Hepatocyte (in vitro differentiated cells): ENCODE measurements around the gene TEX14. TPM values are rescaled to one million over a fixed set of nuclear protein-coding genes. Genes with fewer than 3 reads are reported as not detected.

Source experiments
- DNase-seq: peaks from one replicate; pipeline ENCODE4 v3.0.0-alpha.2; 2016; ENCODE audit warnings: low spot score
- H2AFZ ChIP-seq: fragments of 200-600 bp; sonication (generic); 2 replicates; pipeline ENCODE4 v1.6.0; 2016; ENCODE audit warnings: antibody characterized with exemption, mild to moderate bottlenecking
- H3K27ac ChIP-seq: fragments of 200-600 bp; sonication (generic); 2 replicates; pipeline ENCODE4 v1.5.1; 2016; ENCODE audit warnings: mild to moderate bottlenecking
- H3K27me3 ChIP-seq: fragments of 200-600 bp; sonication (generic); 2 replicates; pipeline ENCODE4 v1.6.1; 2016
- H3K36me3 ChIP-seq: fragments of 200-600 bp; sonication (generic); replicated peaks from 2 replicates; pipeline ENCODE4 v1.5.1; 2016; ENCODE audit warnings: low read depth; ENCODE audit not compliant: insufficient read depth
- H3K4me1 ChIP-seq: fragments of 200-600 bp; sonication (generic); 2 replicates; pipeline ENCODE4 v1.5.1; 2016; ENCODE audit warnings: mild to moderate bottlenecking, moderate library complexity; ENCODE audit not compliant: insufficient read depth
- H3K4me2 ChIP-seq: fragments of 200-600 bp; sonication (generic); 2 replicates; pipeline ENCODE4 v1.6.0; 2016
- H3K4me3 ChIP-seq: fragments of 200-600 bp; sonication (generic); 2 replicates; pipeline ENCODE4 v1.5.1; 2016; ENCODE audit warnings: mild to moderate bottlenecking
- H3K79me2 ChIP-seq: fragments of 200-600 bp; sonication (generic); 2 replicates; pipeline ENCODE4 v1.6.0; 2017; ENCODE audit warnings: mild to moderate bottlenecking
- H3K9me2 ChIP-seq: fragments of 200-600 bp; sonication (generic); replicated peaks from 2 replicates; pipeline ENCODE4 v1.6.0; 2017; ENCODE audit warnings: mild to moderate bottlenecking; ENCODE audit not compliant: insufficient read depth
- H3K9me3 ChIP-seq: fragments of 200-600 bp; sonication (generic); 2 replicates; pipeline ENCODE4 v1.5.1; 2016; ENCODE audit warnings: low read depth, mild to moderate bottlenecking
- H4K20me1 ChIP-seq: fragments of 200-600 bp; sonication (generic); 2 replicates; pipeline ENCODE4 v1.6.0; 2016; ENCODE audit warnings: mild to moderate bottlenecking; ENCODE audit not compliant: insufficient read depth, poor library complexity, severe bottlenecking
- EZH2 ChIP-seq: fragments of 200-600 bp; sonication (generic); IDR thresholded peaks from 2 replicates; pipeline ENCODE4 v1.6.1; 2016; ENCODE audit warnings: antibody characterized with exemption, mild to moderate bottlenecking, borderline replicate concordance
- EZH2phosphoT487 ChIP-seq: fragments of 200-600 bp; sonication (generic); IDR thresholded peaks from one replicate; pipeline ENCODE4 v1.6.1; 2018; ENCODE audit warnings: antibody characterized with exemption, mild to moderate bottlenecking, low read depth, moderate library complexity; ENCODE audit not compliant: unreplicated experiment, severe bottlenecking
- WGBS: methylation state at CpG from one replicate; pipeline ENCODE4 v1.1.6; 2016; ENCODE audit warnings: low lambda C conversion rate; ENCODE audit errors: missing lambda C conversion rate; 5-methylcytosine and 5-hydroxymethylcytosine counted together
- polyA plus RNA-seq: library from polyadenylated mRNA; unstranded; fragments of >200 nt; fragmentation: Nextera tagmentation; extraction: Ambion mirVana; gene quantifications from 2 replicates; pipeline ENCODE4 v1.2.1, GENCODE V29; 2016
- total RNA-seq: library from RNA; depleted of rRNA; stranded (reverse); fragments of >200 nt; gene quantifications from 2 replicates; pipeline ENCODE4 v1.2.3, GENCODE V29; 2014
- TF ChIP-seq, protein P1 (sequence below): fragments of 200-600 bp; sonication (generic); IDR thresholded peaks from 2 replicates; pipeline ENCODE4 v1.5.1; 2016; ENCODE audit warnings: antibody characterized with exemption, mild to moderate bottlenecking; ENCODE audit not compliant: poor library complexity

The TEX14 gene
- total and polyA plus RNA-seq, 2 experiments from 2014 or later, result 0.07 TPM; not detected in 1

GRCh38 chr17:58666858-58667267 lies 25.0 kb downstream of the TEX14 start:
- Histone ChIP-seq H3K79me2 (no peaks in the 10 kb centered on the region), H4K20me1 (no peaks in the 10 kb centered on the region), H3K27ac (no peak overlapping the region), H3K27me3 (no peaks in the 10 kb centered on the region), H3K9me3 (no peaks in the 10 kb centered on the region), H3K4me3 (no peak overlapping the region), H2AFZ (no peak overlapping the region), H3K36me3 (no peaks in the 10 kb centered on the region), H3K4me2 (no peak overlapping the region), H3K9me2 (no peaks in the 10 kb centered on the region), H3K4me1 (no peaks in the 10 kb centered on the region)
- 84% methylated on average over 19 of the region's 19 CpGs for WGBS
- no peak for DNase-seq
- no peak for TF ChIP-seq EZH2
- no peak for TF ChIP-seq EZH2phosphoT487
- TF ChIP-seq, protein P1, sequence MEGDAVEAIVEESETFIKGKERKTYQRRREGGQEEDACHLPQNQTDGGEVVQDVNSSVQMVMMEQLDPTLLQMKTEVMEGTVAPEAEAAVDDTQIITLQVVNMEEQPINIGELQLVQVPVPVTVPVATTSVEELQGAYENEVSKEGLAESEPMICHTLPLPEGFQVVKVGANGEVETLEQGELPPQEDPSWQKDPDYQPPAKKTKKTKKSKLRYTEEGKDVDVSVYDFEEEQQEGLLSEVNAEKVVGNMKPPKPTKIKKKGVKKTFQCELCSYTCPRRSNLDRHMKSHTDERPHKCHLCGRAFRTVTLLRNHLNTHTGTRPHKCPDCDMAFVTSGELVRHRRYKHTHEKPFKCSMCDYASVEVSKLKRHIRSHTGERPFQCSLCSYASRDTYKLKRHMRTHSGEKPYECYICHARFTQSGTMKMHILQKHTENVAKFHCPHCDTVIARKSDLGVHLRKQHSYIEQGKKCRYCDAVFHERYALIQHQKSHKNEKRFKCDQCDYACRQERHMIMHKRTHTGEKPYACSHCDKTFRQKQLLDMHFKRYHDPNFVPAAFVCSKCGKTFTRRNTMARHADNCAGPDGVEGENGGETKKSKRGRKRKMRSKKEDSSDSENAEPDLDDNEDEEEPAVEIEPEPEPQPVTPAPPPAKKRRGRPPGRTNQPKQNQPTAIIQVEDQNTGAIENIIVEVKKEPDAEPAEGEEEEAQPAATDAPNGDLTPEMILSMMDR, result no peak

GRCh38 chr17:58665946-58666857 lies 25.6 kb downstream of the TEX14 start:
- H3K27ac ChIP-seq, result no peak overlapping the region
- H2AFZ ChIP-seq, result no peak overlapping the region
- H3K36me3 ChIP-seq, result no peaks in the 10 kb centered on the region
- no peak for DNase-seq
- no peaks in the 10 kb centered on the region for H3K79me2 ChIP-seq
- H4K20me1 ChIP-seq, result no peaks in the 10 kb centered on the region
- no peaks in the 10 kb centered on the region for H3K27me3 ChIP-seq
- H3K4me1 ChIP-seq, result no peaks in the 10 kb centered on the region
- H3K4me2 ChIP-seq, result no peak overlapping the region
- 95% methylated on average over 25 of the region's 25 CpGs for WGBS
- H3K9me2 ChIP-seq, result no peaks in the 10 kb centered on the region
- TF ChIP-seq, protein P1, result no peak
- TF ChIP-seq EZH2phosphoT487, result no peak
- no peak for TF ChIP-seq EZH2
- H3K4me3 ChIP-seq, result no peak overlapping the region
- H3K9me3 ChIP-seq, result no peaks in the 10 kb centered on the region

GRCh38 chr17:58664302-58664701 lies 27.5 kb downstream of the TEX14 start:
- no peaks in the 10 kb centered on the region for H3K79me2 ChIP-seq
- no peaks in the 10 kb centered on the region for H3K27me3 ChIP-seq
- TF ChIP-seq, protein P1, result no peak
- no peak for TF ChIP-seq EZH2phosphoT487
- TF ChIP-seq EZH2, result no peak
- WGBS, result 52% methylated on average over 2 of the region's 2 CpGs
- no peaks in the 10 kb centered on the region for H3K4me1 ChIP-seq
- H3K36me3 ChIP-seq, result no peaks in the 10 kb centered on the region
- H3K4me3 ChIP-seq, result no peak overlapping the region
- no peaks in the 10 kb centered on the region for H4K20me1 ChIP-seq
- DNase-seq, result peak; percentile 32
- no peak overlapping the region for H3K4me2 ChIP-seq
- H3K9me2 ChIP-seq, result no peaks in the 10 kb centered on the region
- H2AFZ ChIP-seq, result no peak overlapping the region
- H3K9me3 ChIP-seq, result no peaks in the 10 kb centered on the region
- H3K27ac ChIP-seq, result no peak overlapping the region
